Endothelial cell of umbilical vein (primary cell): ENCODE data around the gene CPNE8. TPM values are rescaled to one million over a fixed set of nuclear protein-coding genes. Genes with fewer than 3 reads are reported as not detected.

ENCODE experiments used
- BruUV-seq: library from RNA; stranded (reverse); fragments of 400-500 nt; replicated peaks from 2 replicates; lab custom pipeline; 2021; lab: Mats Ljungman, UMichigan
- CTCF ChIA-PET: fragments of 300-600, 350-600 bp; sonication (Branson Sonifier 250); formaldehyde crosslinking; loops from one replicate; lab custom pipeline; 2021; ENCODE audit warnings: antibody characterized with exemption, inconsistent platforms; lab: Charles Lee
- POLR2A ChIA-PET: fragments of 300-600, 350-600 bp; sonication (Branson Sonifier 250); formaldehyde crosslinking; loops from one replicate; lab custom pipeline; 2021; ENCODE audit warnings: antibody characterized with exemption, inconsistent platforms; lab: Charles Lee
- DNase-seq: peaks from one replicate; pipeline ENCODE4 v3.0.0-alpha.2; 2011; ENCODE audit warnings: low read depth, low spot score
- FAIRE-seq: peaks from 2 replicates; lab custom pipeline; 2011; peaks lifted over from hg19 to GRCh38; lab: Jason Lieb, UNC
- H2AFZ ChIP-seq: 2 replicates; pipeline ENCODE4 v1.6.0; 2012; ENCODE audit warnings: low read depth, low read length, control low read depth, inconsistent platforms
- H3K27ac ChIP-seq: 2 replicates; pipeline ENCODE4 v1.5.1; 2011; ENCODE audit warnings: low read depth, mild to moderate bottlenecking, control low read depth, low read length, moderate library complexity; ENCODE audit not compliant: insufficient read depth
- H3K27me3 ChIP-seq, 2 experiments: 2 replicates each; pipeline versions ENCODE4 v1.6.0 to v1.6.1; 2011; ENCODE audit warnings: low read length in 2 of 2, mixed read lengths in 1 of 2; ENCODE audit not compliant: control insufficient read depth in 2 of 2, insufficient read depth in 2 of 2
- H3K36me3 ChIP-seq, 2 experiments: 2 replicates in 1 of 2; 3 replicates in 1 of 2; pipeline ENCODE4 v1.5.1; 2011; ENCODE audit warnings: low read length in 2 of 2, mild to moderate bottlenecking in 1 of 2, moderate library complexity in 1 of 2; ENCODE audit not compliant: control insufficient read depth in 2 of 2, insufficient read depth in 2 of 2; ENCODE audit errors: extremely low read depth in 1 of 2
- H3K4me1 ChIP-seq: 3 replicates; pipeline ENCODE4 v1.5.1; 2011; ENCODE audit warnings: mild to moderate bottlenecking, low read length; ENCODE audit not compliant: control insufficient read depth, insufficient read depth; ENCODE audit errors: extremely low read depth
- H3K4me2 ChIP-seq: 2 replicates; pipeline ENCODE4 v1.6.1; 2011; ENCODE audit warnings: low read length, control low read depth, mixed read lengths; ENCODE audit not compliant: insufficient read depth
- H3K4me3 ChIP-seq, 3 experiments: fragments of 200-600 bp in 1 of 3; sonication (generic), shearing (Covaris generic) in 1 of 3; replicated peaks in 1 of 3; 2 replicates each; pipeline ENCODE4 v1.5.1; 2011 to 2016; ENCODE audit warnings: control low read depth in 3 of 3, low read length in 3 of 3, mild to moderate bottlenecking in 2 of 3, inconsistent platforms in 1 of 3, low read depth in 1 of 3, moderate library complexity in 1 of 3; ENCODE audit not compliant: insufficient read depth in 1 of 3
- H3K79me2 ChIP-seq: 2 replicates; pipeline ENCODE4 v1.6.0; 2012; ENCODE audit warnings: low read length, inconsistent platforms; ENCODE audit not compliant: control insufficient read depth, insufficient read depth
- H3K9ac ChIP-seq: replicated peaks from 2 replicates; pipeline ENCODE3; 2011; ENCODE audit warnings: low read length, control low read depth; ENCODE audit not compliant: insufficient read depth; ENCODE audit errors: extremely low read depth
- H3K9me1 ChIP-seq: replicated peaks from 3 replicates; pipeline ENCODE4 v1.6.0; 2011; ENCODE audit warnings: mild to moderate bottlenecking, low read length; ENCODE audit not compliant: control insufficient read depth, insufficient read depth; ENCODE audit errors: extremely low read depth
- H3K9me3 ChIP-seq: replicated peaks from 2 replicates; pipeline ENCODE4 v1.5.1; 2012; ENCODE audit warnings: low read length, inconsistent platforms; ENCODE audit not compliant: control insufficient read depth, insufficient read depth
- H4K20me1 ChIP-seq: replicated peaks from 2 replicates; pipeline ENCODE3; 2011; ENCODE audit warnings: mild to moderate bottlenecking, low read length; ENCODE audit not compliant: control insufficient read depth, insufficient read depth; ENCODE audit errors: extremely low read depth
- EZH2 ChIP-seq: IDR thresholded peaks from 2 replicates; pipeline ENCODE4 v1.6.1; 2012; ENCODE audit warnings: borderline replicate concordance, low read depth, mild to moderate bottlenecking, moderate library complexity, low read length, inconsistent platforms; ENCODE audit not compliant: severe bottlenecking
- FOS ChIP-seq: IDR thresholded peaks from 2 replicates; pipeline ENCODE4 v1.6.1; 2011; ENCODE audit warnings: mild to moderate bottlenecking, low read length, moderate library complexity, borderline replicate concordance; ENCODE audit not compliant: insufficient read depth
- GATA2 ChIP-seq: IDR thresholded peaks from 2 replicates; pipeline ENCODE4 v1.7.0; 2011; ENCODE audit warnings: low read depth, mild to moderate bottlenecking, moderate library complexity, mixed read lengths, low read length; ENCODE audit not compliant: insufficient read length, insufficient read depth
- JUN ChIP-seq: IDR thresholded peaks from 2 replicates; pipeline ENCODE4 v1.6.1; 2011; ENCODE audit warnings: borderline replicate concordance, low read depth; ENCODE audit not compliant: insufficient read length, insufficient read depth
- MYC ChIP-seq: IDR thresholded peaks from one replicate; pipeline ENCODE4 v1.6.1; 2011; ENCODE audit warnings: mild to moderate bottlenecking, low read depth, low read length
- POLR2A ChIP-seq: IDR thresholded peaks from 2 replicates; pipeline ENCODE4 v1.6.1; 2012; ENCODE audit warnings: low read depth, mild to moderate bottlenecking, control low read depth, low read length
- POLR2AphosphoS5 ChIP-seq: IDR thresholded peaks from 2 replicates; pipeline ENCODE4 v1.6.1; 2012; ENCODE audit warnings: low read depth, mild to moderate bottlenecking, control low read depth, low read length, moderate library complexity; ENCODE audit not compliant: insufficient read depth
- dilution Hi-C: fragments of 300-500 bp; cut with MboI; formaldehyde crosslinking; loops from one replicate; pipeline ENCODE4 v1.15.0; 2019; ENCODE audit warnings: low sequenced_read_pairs; ENCODE audit not compliant: extremely low pct_ligation_motif_present
- intact Hi-C: fragments of 100-400 bp; cut with micrococcal nuclease; formaldehyde crosslinking; loops from one replicate; pipeline ENCODE4 v1.10.0; 2022
- polyA plus RNA-seq, 4 experiments: library from polyadenylated mRNA; depleted of rRNA in 3 of 4; stranded (reverse) in 3 of 4; unstranded in 1 of 4; fragments of >200 nt; gene quantifications; 2 replicates each; pipeline versions ENCODE4 v1.2.1 to v1.2.3, GENCODE V29; 2011 to 2012; ENCODE audit warnings: missing spikeins in 1 of 4
- total RNA-seq: library from RNA; stranded (reverse); gene quantifications from 2 replicates; pipeline ENCODE4 v1.2.3, GENCODE V29; 2021
- TF ChIP-seq, protein P1 (sequence below), 2 donors: IDR thresholded peaks; 1 replicate in 1 of 2; 2 replicates in 1 of 2; pipeline ENCODE4 v1.5.1; 2011; ENCODE audit warnings: low read length in 2 of 2, mild to moderate bottlenecking in 2 of 2, moderate library complexity in 2 of 2, control low read depth in 1 of 2, inconsistent platforms in 1 of 2, low read depth in 1 of 2; ENCODE audit not compliant: insufficient read depth in 1 of 2; ENCODE audit errors: extremely low read depth in 1 of 2
- TF ChIP-seq, protein P2 (sequence below): IDR thresholded peaks from 2 replicates; pipeline ENCODE4 v1.6.1; 2011; ENCODE audit not compliant: insufficient read depth, insufficient read length

Gene CPNE8
- total and polyA plus RNA-seq, 2 donors (not counting 3 experiments of a cell fraction or from before 2014, with no cell fraction given), result 4.4 to 13.7 TPM

DNA sequence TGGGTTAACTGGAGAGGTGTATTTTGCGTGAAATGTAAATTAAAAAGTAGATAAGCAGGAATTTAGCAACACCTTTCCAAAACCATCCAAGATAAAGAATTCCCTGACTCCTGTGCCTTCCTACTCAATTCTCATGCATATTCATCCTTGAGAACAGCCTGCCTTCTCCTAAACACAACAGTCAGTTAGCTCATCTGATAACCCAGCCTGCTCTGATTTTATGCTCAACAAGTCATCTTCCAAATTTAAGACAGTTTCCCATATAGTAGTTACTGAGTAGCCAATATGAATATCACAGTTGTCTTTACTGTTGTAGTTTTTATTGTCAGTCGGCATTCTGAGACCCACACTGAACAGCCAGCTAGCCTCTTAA is 27.1 kb downstream of the CPNE8 start:
- TF ChIP-seq, protein P1, sequence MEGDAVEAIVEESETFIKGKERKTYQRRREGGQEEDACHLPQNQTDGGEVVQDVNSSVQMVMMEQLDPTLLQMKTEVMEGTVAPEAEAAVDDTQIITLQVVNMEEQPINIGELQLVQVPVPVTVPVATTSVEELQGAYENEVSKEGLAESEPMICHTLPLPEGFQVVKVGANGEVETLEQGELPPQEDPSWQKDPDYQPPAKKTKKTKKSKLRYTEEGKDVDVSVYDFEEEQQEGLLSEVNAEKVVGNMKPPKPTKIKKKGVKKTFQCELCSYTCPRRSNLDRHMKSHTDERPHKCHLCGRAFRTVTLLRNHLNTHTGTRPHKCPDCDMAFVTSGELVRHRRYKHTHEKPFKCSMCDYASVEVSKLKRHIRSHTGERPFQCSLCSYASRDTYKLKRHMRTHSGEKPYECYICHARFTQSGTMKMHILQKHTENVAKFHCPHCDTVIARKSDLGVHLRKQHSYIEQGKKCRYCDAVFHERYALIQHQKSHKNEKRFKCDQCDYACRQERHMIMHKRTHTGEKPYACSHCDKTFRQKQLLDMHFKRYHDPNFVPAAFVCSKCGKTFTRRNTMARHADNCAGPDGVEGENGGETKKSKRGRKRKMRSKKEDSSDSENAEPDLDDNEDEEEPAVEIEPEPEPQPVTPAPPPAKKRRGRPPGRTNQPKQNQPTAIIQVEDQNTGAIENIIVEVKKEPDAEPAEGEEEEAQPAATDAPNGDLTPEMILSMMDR (IDR thresholded peaks at IDR 0.05; ENCODE audit: extremely low read depth in 1 of 2, insufficient read depth in 1 of 2, low read depth in 1 of 2, low read length in 2 of 2), result no peak
- TF ChIP-seq POLR2A, result no peak
- TF ChIP-seq, protein P2, sequence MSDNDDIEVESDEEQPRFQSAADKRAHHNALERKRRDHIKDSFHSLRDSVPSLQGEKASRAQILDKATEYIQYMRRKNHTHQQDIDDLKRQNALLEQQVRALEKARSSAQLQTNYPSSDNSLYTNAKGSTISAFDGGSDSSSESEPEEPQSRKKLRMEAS, result no peak
- no peak for TF ChIP-seq MYC
- TF ChIP-seq POLR2AphosphoS5, result no peak
- no peak for TF ChIP-seq GATA2
- no peak for TF ChIP-seq FOS
- no peak for TF ChIP-seq JUN
- TF ChIP-seq EZH2, result no peak
- DNase-seq (no peak), FAIRE-seq (no peak)
- H3K36me3 ChIP-seq, result no peaks in the 10 kb centered on the region
- CTCF ChIA-PET, result interaction anchor here (1.5 to 2.2 kb wide), 2 partner anchors 11 to 28 kb away, joined by 6 read pairs; partner anchors contain the start of gene CPNE8
- H4K20me1 ChIP-seq, result no peaks in the 10 kb centered on the region
- dilution Hi-C loops (no loop called here), intact Hi-C loops (no loop called here)
- H3K4me2 ChIP-seq, result no peak overlapping the region
- no peak overlapping the region for H3K9ac ChIP-seq
- no peaks in the 10 kb centered on the region for H3K79me2 ChIP-seq
- H2AFZ ChIP-seq, result no peak overlapping the region
- no peaks in the 10 kb centered on the region for H3K27me3 ChIP-seq
- H3K9me3 ChIP-seq, result no peaks in the 10 kb centered on the region
- no TSS peak for BruUV-seq
- no peaks in the 10 kb centered on the region for H3K9me1 ChIP-seq
- H3K27ac ChIP-seq, result no peak overlapping the region
- no peak overlapping the region for H3K4me3 ChIP-seq
- POLR2A ChIA-PET, result no interaction called here
- peaks cover 4% of the 10 kb centered on the region for H3K4me1 ChIP-seq
